ENCODE measurements around the gene PELI2. TPM values are rescaled to one million over a fixed set of nuclear protein-coding genes. Genes with fewer than 3 reads are reported as not detected.

The PELI2 gene
- total RNA-seq, 2 donors from 2014 or later, result 12.2 to 22.7 TPM

GRCh38 chr14:56310643-56311042 lies 192.4 kb downstream of the PELI2 start:
- DNase-seq (no peak), ATAC-seq (no peak)
- intact Hi-C loops (cut with DNase I, micrococcal nuclease), result no loop called here

- ATAC-seq (no peak), DNase-seq (no peak)
- intact Hi-C loops (cut with DNase I, micrococcal nuclease), result no loop called here
Observed at GRCh38 chr14:56313789-56314188, 195.6 kb downstream of the PELI2 start.

- DNase-seq (no peak), ATAC-seq (no peak)
- intact Hi-C loops (cut with DNase I, micrococcal nuclease), result no loop called here
Observed at GRCh38 chr14:56318393-56319115, 200.3 kb downstream of the PELI2 start.

GRCh38 chr14:56321861-56322260 lies 203.7 kb downstream of the PELI2 start:
- intact Hi-C loops (cut with DNase I, micrococcal nuclease), result no loop called here
- no peak for DNase-seq
- ATAC-seq, result no peak

- no peak for DNase-seq
- no peak for ATAC-seq
- intact Hi-C loops (cut with DNase I, micrococcal nuclease), result no loop called here
Observed at GRCh38 chr14:56322531-56322930, 204.3 kb downstream of the PELI2 start.

GRCh38 chr14:56324454-56324853 lies 206.2 kb downstream of the PELI2 start:
- ATAC-seq, result no peak
- DNase-seq, result no peak
- intact Hi-C loops (cut with DNase I, micrococcal nuclease), result no loop called here

- ATAC-seq (no peak), DNase-seq (no peak)
- intact Hi-C loops (cut with DNase I, micrococcal nuclease), result no loop called here
Observed at GRCh38 chr14:56324856-56325699, 206.9 kb downstream of the PELI2 start.

- intact Hi-C loops (cut with DNase I, micrococcal nuclease), result no loop called here
- no peak for ATAC-seq
- no peak for DNase-seq
Observed at GRCh38 chr14:56328021-56328420, 209.8 kb downstream of the PELI2 start.

GRCh38 chr14:56331592-56332216 lies 213.5 kb downstream of the PELI2 start:
- intact Hi-C loops (cut with DNase I, micrococcal nuclease), result no loop called here
- ATAC-seq (no peak), DNase-seq (no peak)

- no peak for DNase-seq
- ATAC-seq, result peak; percentile 71
- intact Hi-C loops (cut with DNase I, micrococcal nuclease), result no loop called here
Observed at GRCh38 chr14:56333359-56334292, 215.4 kb downstream of the PELI2 start.

GRCh38 chr14:56334458-56334857 lies 216.2 kb downstream of the PELI2 start:
- no peak for DNase-seq
- no peak for ATAC-seq
- intact Hi-C loops (cut with DNase I, micrococcal nuclease), result no loop called here

- intact Hi-C loops (cut with DNase I, micrococcal nuclease), result no loop called here
- DNase-seq (no peak), ATAC-seq (no peak)
Observed at GRCh38 chr14:56338674-56339073, 220.5 kb downstream of the PELI2 start.

GRCh38 chr14:56339855-56340701 lies 221.9 kb downstream of the PELI2 start:
- ATAC-seq, result peak; percentile 91
- intact Hi-C loops (cut with DNase I, micrococcal nuclease), result loop anchor here in 1 of 2 donors (10.0 kb wide), 1 partner anchor 635 kb away; no protein-coding TSS in a partner anchor
- DNase-seq, result peak; percentile 48 to 78

- DNase-seq (no peak), ATAC-seq (no peak)
- intact Hi-C loops (cut with DNase I, micrococcal nuclease), result loop anchor here in 1 of 2 donors (10.0 kb wide), 1 partner anchor 636 kb away; no protein-coding TSS in a partner anchor
Observed at GRCh38 chr14:56340932-56341331, 222.7 kb downstream of the PELI2 start.

GRCh38 chr14:56341766-56342493 lies 223.7 kb downstream of the PELI2 start:
- ATAC-seq (no peak), DNase-seq (no peak)
- intact Hi-C loops (cut with DNase I, micrococcal nuclease), result loop anchor here in 1 of 2 donors (10.0 kb wide), 1 partner anchor 637 kb away; no protein-coding TSS in a partner anchor

- intact Hi-C loops (cut with DNase I, micrococcal nuclease), result loop anchor here in 1 of 2 donors (10.0 kb wide), 1 partner anchor 638 kb away; no protein-coding TSS in a partner anchor
- no peak for ATAC-seq
- no peak for DNase-seq
Observed at GRCh38 chr14:56342494-56342942, 224.3 kb downstream of the PELI2 start.

GRCh38 chr14:56349960-56350359 lies 231.7 kb downstream of the PELI2 start:
- intact Hi-C loops (cut with DNase I, micrococcal nuclease), result loop anchor here in 1 of 2 donors (10.0 kb wide), 1 partner anchor 645 kb away; no protein-coding TSS in a partner anchor
- DNase-seq (no peak), ATAC-seq (no peak)
